H1 (cell line): Measurements from ENCODE around the gene SLC17A5.
"Not testable (repeated sequence)": the region's sequence is repeated elsewhere in the genome, so short reads cannot be mapped to it uniquely, and the experiment has no call there.

ENCODE experiments used
- CREB1 ChIP-seq: IDR thresholded peaks from 2 replicates; pipeline ENCODE4 v1.6.1; 2012; ENCODE audit warnings: inconsistent platforms
- EP300 ChIP-seq, 2 experiments: IDR thresholded peaks; 1 replicate in 1 of 2; 2 replicates in 1 of 2; pipeline ENCODE4 v1.6.1; 2011 to 2012; ENCODE audit warnings: low read depth in 2 of 2, low read length in 2 of 2, mild to moderate bottlenecking in 2 of 2, borderline replicate concordance in 1 of 2, inconsistent platforms in 1 of 2, moderate library complexity in 1 of 2
- EZH2 ChIP-seq: fragments of 200-600 bp; sonication (generic); IDR thresholded peaks from 2 replicates; pipeline ENCODE4 v1.7.1; 2012; ENCODE audit warnings: low read depth, mild to moderate bottlenecking, moderate library complexity, low read length, inconsistent platforms; ENCODE audit not compliant: severe bottlenecking
- FOSL1 ChIP-seq: IDR thresholded peaks from 2 replicates; pipeline ENCODE4 v1.6.1; 2011; ENCODE audit warnings: mild to moderate bottlenecking, low read depth, low read length, moderate library complexity; ENCODE audit not compliant: insufficient read depth
- POLR2A ChIP-seq, 2 experiments: IDR thresholded peaks; 1 replicate in 1 of 2; 2 replicates in 1 of 2; pipeline ENCODE4 v1.6.1; 2011; ENCODE audit warnings: low read depth in 2 of 2, low read length in 2 of 2, mild to moderate bottlenecking in 2 of 2; ENCODE audit errors: control extremely low read depth in 1 of 2
- POLR2AphosphoS5 ChIP-seq: IDR thresholded peaks from 2 replicates; pipeline ENCODE4 v1.6.1; 2011; ENCODE audit warnings: low read depth, low read length
- POU5F1 ChIP-seq: IDR thresholded peaks from 2 replicates; pipeline ENCODE4 v1.6.1; 2011; ENCODE audit warnings: low read depth, mild to moderate bottlenecking, low read length, moderate library complexity
- RFX5 ChIP-seq: IDR thresholded peaks from 2 replicates; pipeline ENCODE4 v1.6.1; 2011; ENCODE audit warnings: low read depth, low read length, improper control_type of control experiment, borderline replicate concordance
- SP1 ChIP-seq: IDR thresholded peaks from 2 replicates; pipeline ENCODE4 v1.6.1; 2011; ENCODE audit warnings: low read depth, low read length
- TEAD4 ChIP-seq: IDR thresholded peaks from 2 replicates; pipeline ENCODE4 v1.6.1; 2012; ENCODE audit warnings: low read depth, low read length, inconsistent platforms, mixed read lengths
- TF ChIP-seq, protein P1 (sequence below): IDR thresholded peaks from 2 replicates; pipeline ENCODE4 v1.6.1; 2012; ENCODE audit warnings: inconsistent platforms
- TF ChIP-seq, protein P2 (sequence below), 3 experiments: IDR thresholded peaks; 1 replicate in 2 of 3; 2 replicates in 1 of 3; pipeline versions ENCODE4 v1.5.1 to v1.6.1; 2011; ENCODE audit warnings: low read length in 3 of 3, mild to moderate bottlenecking in 3 of 3, inconsistent platforms in 2 of 3, low read depth in 1 of 3, moderate library complexity in 1 of 3; ENCODE audit not compliant: insufficient read depth in 1 of 3; ENCODE audit errors: control extremely low read depth in 1 of 3

DNA sequence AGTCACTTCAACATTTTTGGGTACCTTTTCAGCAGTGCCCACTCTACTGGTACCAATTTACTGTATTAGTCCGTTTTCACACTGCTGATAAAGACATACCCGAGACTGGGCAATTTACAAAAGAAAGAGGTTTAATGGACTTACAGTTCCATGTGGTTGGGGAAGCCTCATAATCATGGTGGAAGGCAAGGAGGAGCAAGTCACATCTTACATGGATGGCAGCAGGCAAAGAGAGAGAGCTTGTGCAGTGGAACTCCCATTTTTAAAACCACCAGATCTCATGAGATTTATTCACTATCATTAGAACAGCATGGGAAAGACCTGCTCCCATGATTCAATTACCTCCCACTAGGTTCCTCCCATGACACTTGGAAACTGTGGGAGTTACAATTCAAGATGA, 29.8 kb upstream of the SLC17A5 start:
- not testable (repeated sequence) for TF ChIP-seq RFX5; SP1; TEAD4; POLR2A (IDR thresholded peaks at IDR 0.05; ENCODE audit: control extremely low read depth in 1 of 2, low read depth in 2 of 2, low read length in 2 of 2); CREB1; EZH2; POLR2AphosphoS5; FOSL1; POU5F1; EP300 (IDR thresholded peaks at IDR 0.05; ENCODE audit: borderline replicate concordance in 1 of 2, low read depth in 2 of 2, low read length in 2 of 2)
- TF ChIP-seq, protein P1, sequence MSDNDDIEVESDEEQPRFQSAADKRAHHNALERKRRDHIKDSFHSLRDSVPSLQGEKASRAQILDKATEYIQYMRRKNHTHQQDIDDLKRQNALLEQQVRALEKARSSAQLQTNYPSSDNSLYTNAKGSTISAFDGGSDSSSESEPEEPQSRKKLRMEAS: not testable (repeated sequence)
- TF ChIP-seq, protein P2, sequence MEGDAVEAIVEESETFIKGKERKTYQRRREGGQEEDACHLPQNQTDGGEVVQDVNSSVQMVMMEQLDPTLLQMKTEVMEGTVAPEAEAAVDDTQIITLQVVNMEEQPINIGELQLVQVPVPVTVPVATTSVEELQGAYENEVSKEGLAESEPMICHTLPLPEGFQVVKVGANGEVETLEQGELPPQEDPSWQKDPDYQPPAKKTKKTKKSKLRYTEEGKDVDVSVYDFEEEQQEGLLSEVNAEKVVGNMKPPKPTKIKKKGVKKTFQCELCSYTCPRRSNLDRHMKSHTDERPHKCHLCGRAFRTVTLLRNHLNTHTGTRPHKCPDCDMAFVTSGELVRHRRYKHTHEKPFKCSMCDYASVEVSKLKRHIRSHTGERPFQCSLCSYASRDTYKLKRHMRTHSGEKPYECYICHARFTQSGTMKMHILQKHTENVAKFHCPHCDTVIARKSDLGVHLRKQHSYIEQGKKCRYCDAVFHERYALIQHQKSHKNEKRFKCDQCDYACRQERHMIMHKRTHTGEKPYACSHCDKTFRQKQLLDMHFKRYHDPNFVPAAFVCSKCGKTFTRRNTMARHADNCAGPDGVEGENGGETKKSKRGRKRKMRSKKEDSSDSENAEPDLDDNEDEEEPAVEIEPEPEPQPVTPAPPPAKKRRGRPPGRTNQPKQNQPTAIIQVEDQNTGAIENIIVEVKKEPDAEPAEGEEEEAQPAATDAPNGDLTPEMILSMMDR (IDR thresholded peaks at IDR 0.05; ENCODE audit: control extremely low read depth in 1 of 3, insufficient read depth in 1 of 3, low read depth in 1 of 3, low read length in 3 of 3): not testable (repeated sequence)
